H1 (cell line): ENCODE results near the gene ZBTB11. TPM values are rescaled to one million over a fixed set of nuclear protein-coding genes. Genes with fewer than 3 reads are reported as not detected.

ENCODE experiments used
- ASH2L ChIP-seq: fragments of 200-600, 300-600 bp; sonication (generic); IDR thresholded peaks from one replicate; pipeline ENCODE4 v1.7.1; 2017; ENCODE audit warnings: low read length
- BACH1 ChIP-seq: IDR thresholded peaks from 2 replicates; pipeline ENCODE4 v1.6.1; 2012; ENCODE audit warnings: low read length, improper control_type of control experiment
- BCL11A ChIP-seq, 2 experiments: IDR thresholded peaks; one replicate each; pipeline ENCODE4 v1.6.1; 2011; ENCODE audit warnings: low read depth in 2 of 2, low read length in 2 of 2, mild to moderate bottlenecking in 2 of 2
- BRCA1 ChIP-seq: IDR thresholded peaks from 2 replicates; pipeline ENCODE4 v1.6.1; 2012; ENCODE audit warnings: low read depth, low read length, improper control_type of control experiment
- CBX5 ChIP-seq: fragments of 300-800, 300-1000 bp; sonication (generic); IDR thresholded peaks from 2 replicates; pipeline ENCODE4 v1.7.1; 2016; ENCODE audit warnings: antibody characterized with exemption, low read length, low read depth
- CBX8 ChIP-seq: fragments of 300-800, 300-1000 bp; sonication (generic); IDR thresholded peaks from 2 replicates; pipeline ENCODE4 v1.7.1; 2016; ENCODE audit warnings: low read depth, low read length, borderline replicate concordance
- CHD1 ChIP-seq: IDR thresholded peaks from 2 replicates; pipeline ENCODE4 v1.6.1; 2012; ENCODE audit warnings: low read depth, low read length, improper control_type of control experiment
- CREB1 ChIP-seq: IDR thresholded peaks from 2 replicates; pipeline ENCODE4 v1.6.1; 2012; ENCODE audit warnings: inconsistent platforms
- EP300 ChIP-seq, 2 experiments: IDR thresholded peaks; 1 replicate in 1 of 2; 2 replicates in 1 of 2; pipeline ENCODE4 v1.6.1; 2011 to 2012; ENCODE audit warnings: low read depth in 2 of 2, low read length in 2 of 2, mild to moderate bottlenecking in 2 of 2, borderline replicate concordance in 1 of 2, inconsistent platforms in 1 of 2, moderate library complexity in 1 of 2
- GTF2F1 ChIP-seq: IDR thresholded peaks from 2 replicates; pipeline ENCODE4 v1.6.1; 2012; ENCODE audit warnings: low read depth, low read length, improper control_type of control experiment, borderline replicate concordance
- HDAC6 ChIP-seq: IDR thresholded peaks from one replicate; pipeline ENCODE4 v1.7.1; 2012; ENCODE audit warnings: low read depth, mild to moderate bottlenecking, inconsistent platforms, low read length, moderate library complexity
- JUND ChIP-seq: IDR thresholded peaks from 2 replicates; pipeline ENCODE4 v1.6.1; 2011; ENCODE audit warnings: mild to moderate bottlenecking, improper control_type of control experiment, low read length
- MAX ChIP-seq: IDR thresholded peaks from 2 replicates; pipeline ENCODE4 v1.6.1; 2012; ENCODE audit warnings: inconsistent platforms
- POLR2A ChIP-seq, 2 experiments: IDR thresholded peaks; 1 replicate in 1 of 2; 2 replicates in 1 of 2; pipeline ENCODE4 v1.6.1; 2011; ENCODE audit warnings: low read depth in 2 of 2, low read length in 2 of 2, mild to moderate bottlenecking in 2 of 2; ENCODE audit errors: control extremely low read depth in 1 of 2
- RAD21 ChIP-seq, 2 experiments: IDR thresholded peaks in 1 of 2; conservative IDR thresholded peaks in 1 of 2; 2 replicates each; pipeline ENCODE4 v1.6.1; 2011; ENCODE audit warnings: low read depth in 2 of 2, low read length in 2 of 2, improper control_type of control experiment in 1 of 2, inconsistent platforms in 1 of 2, mild to moderate bottlenecking in 1 of 2, moderate library complexity in 1 of 2
- SAP30 ChIP-seq: fragments of 300-600 bp; sonication (generic); IDR thresholded peaks from 2 replicates; pipeline ENCODE4 v1.7.1; 2012; ENCODE audit warnings: low read length, moderate library complexity, mild to moderate bottlenecking, inconsistent platforms; ENCODE audit not compliant: insufficient read depth, insufficient replicate concordance
- SIX5 ChIP-seq: IDR thresholded peaks from 2 replicates; pipeline ENCODE4 v1.6.1; 2011; ENCODE audit warnings: mild to moderate bottlenecking, low read depth, low read length
- SP4 ChIP-seq: IDR thresholded peaks from 2 replicates; pipeline ENCODE4 v1.6.1; 2012; ENCODE audit warnings: low read length, inconsistent platforms
- SRF ChIP-seq: IDR thresholded peaks from 2 replicates; pipeline ENCODE4 v1.6.1; 2011; ENCODE audit warnings: mild to moderate bottlenecking, low read depth, low read length, moderate library complexity
- SUZ12 ChIP-seq: fragments of 200-600 bp; sonication (generic); IDR thresholded peaks from 2 replicates; pipeline ENCODE4 v1.6.1; 2012; ENCODE audit warnings: mild to moderate bottlenecking, inconsistent platforms, low read length, moderate library complexity, mixed read lengths
- TAF1 ChIP-seq: IDR thresholded peaks from 2 replicates; pipeline ENCODE4 v1.6.1; 2011; ENCODE audit warnings: mild to moderate bottlenecking, low read depth, low read length
- TAF7 ChIP-seq: optimal IDR thresholded peaks from 2 replicates; pipeline ENCODE3; 2011; ENCODE audit warnings: low read depth, mild to moderate bottlenecking, inconsistent platforms, low read length, moderate library complexity, borderline replicate concordance
- TBP ChIP-seq: IDR thresholded peaks from 2 replicates; pipeline ENCODE4 v1.6.1; 2011; ENCODE audit warnings: low read depth, low read length, improper control_type of control experiment
- YY1 ChIP-seq: IDR thresholded peaks from 2 replicates; pipeline ENCODE4 v1.6.1; 2011; ENCODE audit warnings: low read depth, mild to moderate bottlenecking, low read length
- polyA plus RNA-seq, 7 experiments: library from polyadenylated mRNA; depleted of rRNA in 3 of 7; stranded (reverse) in 5 of 7; unstranded in 2 of 7; fragments of >200 nt in 5 of 7; fragments of 200-250 nt in 2 of 7; gene quantifications; 1 replicate in 5 of 7; 2 replicates in 1 of 7; 4 replicates in 1 of 7; pipeline versions ENCODE4 v1.2.1 to v1.2.3, GENCODE V29; 2011 to 2013; ENCODE audit warnings: missing spikeins in 2 of 7, mixed read lengths in 2 of 7
- total RNA-seq: library from RNA; stranded (reverse); fragmentation: NEBNext Ultra II Directional; extraction: Animal tissue kit (Norgen Biotek cat#: 25700); gene quantifications from 2 replicates; pipeline ENCODE4 v1.2.1, GENCODE V29; 2021

Gene ZBTB11
- total and polyA plus RNA-seq, 2 of the 8 experiments (the other 6 are each of a cell fraction or from before 2014, with no cell fraction given), result 3.0 to 14.0 TPM

- TF ChIP-seq GTF2F1 (no peak), SIX5 (peak; percentile 91), SP4 (no peak), CHD1 (no peak), ASH2L (peak; percentile 91), CBX5 (no peak), TBP (no peak; the same call in 1 of the 2 replicates), MAX (0 out of 2 replicates have a peak, but pooled peaks have one; percentile 27), SRF (no peak), TAF7 (peak; percentile 21), CBX8 (no peak), SAP30 (peak; percentile 23), RAD21 (IDR thresholded peaks at IDR 0.05 in 1 of 2, conservative IDR thresholded peaks at IDR 0.05 in 1 of 2; ENCODE audit: low read depth in 2 of 2, low read length in 2 of 2) (no peak), YY1 (peak; percentile 87; the same call in 1 of the 2 replicates), JUND (no peak), EP300 (IDR thresholded peaks at IDR 0.05; ENCODE audit: borderline replicate concordance in 1 of 2, low read depth in 2 of 2, low read length in 2 of 2) (no peak), BCL11A (IDR thresholded peaks at IDR 0.05; ENCODE audit: low read depth in 2 of 2, low read length in 2 of 2) (no peak), BACH1 (no peak), HDAC6 (no peak), BRCA1 (no peak), POLR2A (IDR thresholded peaks at IDR 0.05; ENCODE audit: control extremely low read depth in 1 of 2, low read depth in 2 of 2, low read length in 2 of 2) (peak in 1 of 2 experiments; percentile 56; a peak in 1 of 3 replicates), TAF1 (peak; percentile 64; the same call in 1 of the 2 replicates), CREB1 (no peak; the same call in 1 of the 2 replicates), SUZ12 (no peak)
Measured at GRCh38 chr3:101724329-101725193, 47.6 kb upstream of the ZBTB11 start, which contains the start of gene CEP97 (continued).
